Activated CD4-positive, alpha-beta memory T cell treated with anti-CD3 and anti-CD28 coated beads, Interleukin-2, amount 10 ng/mL, durations not matched to agents 7 days and 5 days (primary cell): ENCODE results near the gene MYO7A. TPM values are rescaled to one million over a fixed set of nuclear protein-coding genes. Genes with fewer than 3 reads are reported as not detected.

Experiments used
- CTCF ChIA-PET: fragments of 350-600 bp; sonication (Branson Sonifier 250); formaldehyde crosslinking; loops from one replicate; lab custom pipeline; 2021; ENCODE audit warnings: antibody characterized with exemption, inconsistent platforms; lab: Charles Lee
- POLR2A ChIA-PET: fragments of 350-600 bp; sonication (Branson Sonifier 250); formaldehyde crosslinking; loops from one replicate; lab custom pipeline; 2021; ENCODE audit warnings: antibody characterized with exemption; lab: Charles Lee
- DNase-seq: peaks from one replicate; pipeline ENCODE4 v3.0.0-alpha.2; 2020
- H3K27ac Mint-ChIP-seq: one replicate; pipeline ENCODE4 v1.8.0; 2021; ENCODE audit warnings: mild to moderate bottlenecking, mixed read lengths
- H3K27me3 Mint-ChIP-seq: one replicate; pipeline ENCODE4 v1.8.0; 2021; ENCODE audit warnings: mixed read lengths
- H3K36me3 Mint-ChIP-seq: one replicate; pipeline ENCODE4 v1.8.0; 2021; ENCODE audit warnings: low read depth, mixed read lengths
- H3K4me1 Mint-ChIP-seq: one replicate; pipeline ENCODE4 v1.8.0; 2021; ENCODE audit warnings: mixed read lengths
- H3K4me3 Mint-ChIP-seq: one replicate; pipeline ENCODE4 v1.8.0; 2021; ENCODE audit warnings: mild to moderate bottlenecking, mixed read lengths
- H3K9me3 Mint-ChIP-seq: one replicate; pipeline ENCODE4 v1.8.0; 2021; ENCODE audit warnings: mixed read lengths
- total RNA-seq, 2 experiments: library from RNA; stranded (reverse); gene quantifications; one replicate each; pipeline ENCODE4 v1.2.3, GENCODE V29; 2021

The MYO7A gene
- total RNA-seq, 2 experiments from 2014 or later = 0.35 to 0.50 TPM

DNA sequence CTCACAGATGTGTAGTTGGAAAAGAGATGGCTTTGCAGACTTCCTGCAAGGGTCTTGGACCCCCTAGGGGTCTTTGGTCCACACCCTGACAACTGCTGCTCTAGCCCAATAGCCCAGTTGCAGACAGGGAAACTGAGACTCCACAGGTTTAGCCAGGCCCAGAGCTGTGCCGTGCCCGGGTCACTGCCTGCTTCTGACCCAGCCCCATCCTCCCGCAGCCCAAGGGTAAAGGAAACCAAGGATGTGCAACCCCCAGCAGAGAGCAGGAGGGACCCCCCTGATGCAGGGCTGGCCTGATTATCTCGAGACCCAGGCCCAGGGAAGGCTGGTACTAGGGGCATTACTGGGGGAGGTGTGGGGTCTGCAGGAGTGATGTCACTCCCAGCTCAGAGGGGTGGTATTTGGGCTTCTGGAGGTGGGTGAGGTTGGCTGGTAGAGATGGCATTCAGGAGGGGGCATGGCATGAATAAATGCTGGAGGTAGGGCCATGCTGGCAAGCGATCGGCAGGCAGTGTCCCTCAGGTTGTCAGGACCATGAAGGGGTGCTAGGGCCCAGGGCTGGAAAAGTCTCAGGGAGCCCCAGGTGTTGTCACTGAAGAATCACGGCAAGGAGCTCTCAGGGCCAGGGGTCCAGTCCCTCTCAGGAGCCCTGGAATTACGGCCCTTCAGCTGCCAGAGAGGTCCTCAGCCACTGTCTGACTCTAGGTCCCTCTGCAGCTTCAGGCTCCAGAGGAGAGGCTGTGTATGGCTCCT, 21.1 kb downstream of the MYO7A start:
- H3K4me3 Mint-ChIP-seq = no peak overlapping the region
- CTCF ChIA-PET = interaction anchor here (2.6 to 4.5 kb wide), 2 partner anchors 22 to 39 kb away, joined by 6 to 17 read pairs; no protein-coding TSS in a partner anchor
- no peak for DNase-seq
- POLR2A ChIA-PET = no interaction called here
- no peaks in the 10 kb centered on the region for H3K27me3 Mint-ChIP-seq
- no peak overlapping the region for H3K27ac Mint-ChIP-seq
- H3K9me3 Mint-ChIP-seq = no peaks in the 10 kb centered on the region
- H3K4me1 Mint-ChIP-seq = peaks cover 45% of the 10 kb centered on the region
- no peaks in the 10 kb centered on the region for H3K36me3 Mint-ChIP-seq

DNA sequence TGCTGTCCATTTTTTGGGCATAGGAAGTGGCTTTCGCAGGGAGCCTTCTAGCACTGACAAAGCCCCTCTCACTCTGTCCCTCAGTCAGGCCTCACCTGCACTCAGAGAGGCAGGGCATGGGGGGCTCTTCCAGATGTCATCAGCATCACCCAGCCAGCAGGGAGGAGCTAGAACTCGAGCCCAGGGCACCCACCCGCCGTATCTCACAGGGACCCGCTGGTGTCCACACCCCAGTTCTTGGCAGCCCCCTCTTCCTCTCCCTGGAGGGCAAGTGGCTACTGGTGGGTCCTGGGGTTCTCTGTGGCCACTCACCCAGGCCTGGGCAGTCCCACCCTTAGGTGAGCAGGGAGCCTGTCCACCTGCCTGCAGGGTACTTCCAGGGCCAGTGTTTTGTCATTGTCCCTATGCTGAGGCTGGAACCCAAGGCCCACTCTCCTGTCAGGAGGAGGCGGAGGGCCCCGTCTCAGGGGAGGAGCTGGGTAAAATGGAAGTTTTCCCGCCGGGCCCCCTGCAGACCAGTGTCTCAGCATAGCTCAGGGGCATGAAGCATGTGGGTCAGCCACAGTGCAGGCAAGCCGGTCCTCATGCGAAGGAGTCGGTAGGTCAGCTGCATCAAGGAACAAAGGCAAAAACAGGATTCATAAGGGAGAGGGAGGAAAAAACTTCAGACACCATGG, 21.8 kb downstream of the MYO7A start:
- Mint-ChIP-seq H3K9me3 (no peaks in the 10 kb centered on the region), H3K4me1 (peaks cover 51% of the 10 kb centered on the region), H3K27ac (no peak overlapping the region), H3K27me3 (no peaks in the 10 kb centered on the region), H3K36me3 (no peaks in the 10 kb centered on the region), H3K4me3 (no peak overlapping the region)
- POLR2A ChIA-PET = interaction anchor here (1.0 kb wide), 1 partner anchor 9 kb away, joined by 4 read pairs; no protein-coding TSS in a partner anchor
- CTCF ChIA-PET = interaction anchor here (2.6 to 4.5 kb wide), 2 partner anchors 23 to 38 kb away, joined by 6 to 17 read pairs; no protein-coding TSS in a partner anchor
- DNase-seq = no peak

DNA sequence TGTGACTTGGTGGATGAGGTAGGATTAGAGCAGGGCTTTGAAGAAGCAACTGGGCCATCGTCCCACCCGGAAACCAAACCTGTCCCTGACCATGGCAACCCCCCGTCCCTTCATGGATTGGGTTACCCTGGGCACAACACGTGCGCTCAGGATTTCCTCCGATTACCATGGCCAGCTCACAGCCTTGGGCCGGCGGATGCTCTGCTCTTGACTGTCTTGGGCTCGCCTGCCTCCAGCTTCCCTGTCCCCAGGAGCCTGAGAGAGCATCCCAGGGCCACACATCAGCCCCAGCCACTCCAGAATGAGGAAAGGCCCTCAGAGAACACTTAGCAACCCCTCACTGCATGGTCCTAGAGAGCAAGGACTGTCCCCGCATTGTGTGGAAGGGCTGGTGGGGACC, 22.8 kb downstream of the MYO7A start:
- CTCF ChIA-PET = interaction anchor here (1.0 to 2.6 kb wide), 2 partner anchors 23 to 37 kb away, joined by 6 read pairs; partner anchors contain the start of gene MYO7A
- Mint-ChIP-seq H3K36me3 (no peaks in the 10 kb centered on the region), H3K27ac (no peak overlapping the region), H3K9me3 (no peaks in the 10 kb centered on the region), H3K4me1 (peaks cover 57% of the 10 kb centered on the region), H3K27me3 (no peaks in the 10 kb centered on the region), H3K4me3 (no peak overlapping the region)
- POLR2A ChIA-PET = no interaction called here
- no peak for DNase-seq

DNA sequence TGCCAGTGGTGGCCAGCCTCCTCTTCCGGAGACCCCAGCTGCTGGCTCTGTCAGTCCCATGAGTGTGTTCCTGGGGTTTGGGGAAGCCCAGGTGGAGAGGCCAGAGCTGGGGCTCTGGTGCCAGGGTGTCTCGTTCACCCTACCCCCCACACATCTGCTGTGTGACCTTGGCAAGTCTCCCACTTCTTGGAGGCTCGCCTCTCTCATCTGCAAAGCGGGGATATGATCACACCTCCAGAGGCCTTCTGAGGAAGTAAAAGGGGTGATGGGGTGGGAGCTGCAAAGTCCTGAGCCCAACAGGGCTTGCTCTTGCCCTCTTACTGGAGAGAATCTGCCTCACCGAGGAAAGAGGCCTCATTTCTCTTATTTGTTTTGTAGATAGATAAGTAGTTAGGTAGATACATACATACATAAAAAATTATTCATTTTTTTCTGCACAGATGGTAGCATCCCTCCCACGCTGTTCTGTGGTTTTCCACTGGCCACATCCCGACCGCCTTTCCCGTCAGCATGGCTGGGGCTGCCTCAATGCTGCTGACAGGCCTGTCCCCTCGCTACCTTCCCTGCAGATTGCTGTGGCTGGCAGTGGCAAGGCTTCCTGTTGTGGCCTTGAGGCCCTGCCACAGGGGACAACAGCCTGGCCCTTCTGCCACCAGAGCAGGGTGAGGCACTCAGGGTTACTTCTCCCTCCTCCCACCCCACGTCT, 23.9 kb downstream of the MYO7A start:
- H3K27ac Mint-ChIP-seq = peak overlapping the region; percentile 54
- no peaks in the 10 kb centered on the region for H3K27me3 Mint-ChIP-seq
- H3K4me3 Mint-ChIP-seq = peak overlapping the region; percentile 14
- peak; percentile 82 for DNase-seq
- H3K4me1 Mint-ChIP-seq = peaks cover 57% of the 10 kb centered on the region
- CTCF ChIA-PET = interaction anchor here (1.0 kb wide), 1 partner anchor 25 kb away, joined by 6 read pairs; the partner anchor contains the start of gene MYO7A
- no peaks in the 10 kb centered on the region for H3K36me3 Mint-ChIP-seq
- POLR2A ChIA-PET = no interaction called here
- H3K9me3 Mint-ChIP-seq = no peaks in the 10 kb centered on the region

DNA sequence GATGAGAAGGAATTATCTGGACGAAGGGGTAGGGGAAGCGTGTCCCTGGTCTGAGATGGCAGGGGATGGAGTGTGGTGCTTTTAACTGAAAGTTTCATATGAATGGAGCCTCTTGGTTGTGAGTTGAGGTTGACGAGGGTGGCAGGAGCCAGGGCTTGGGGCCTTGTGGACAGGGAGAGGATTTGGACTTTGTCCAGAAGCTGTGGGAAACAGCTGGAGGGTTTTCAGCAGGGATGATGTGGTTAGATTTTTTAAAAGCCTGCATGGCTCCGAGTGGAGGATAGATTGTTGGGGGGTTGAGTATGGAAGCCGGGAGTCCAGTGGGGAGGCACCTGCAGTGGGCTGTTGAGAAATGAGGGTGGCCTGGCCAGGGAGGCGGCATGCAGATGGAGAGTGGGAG, 24.8 kb downstream of the MYO7A start:
- Mint-ChIP-seq H3K36me3 (no peaks in the 10 kb centered on the region), H3K9me3 (no peaks in the 10 kb centered on the region), H3K27me3 (no peaks in the 10 kb centered on the region), H3K4me1 (peaks cover 51% of the 10 kb centered on the region), H3K4me3 (no peak overlapping the region), H3K27ac (peak overlapping the region; percentile 54)
- ChIA-PET CTCF (interaction anchor here (2.0 kb wide), 1 partner anchor 12 kb away, joined by 6 read pairs; no protein-coding TSS in a partner anchor), POLR2A (interaction anchor here (1.4 kb wide), 1 partner anchor 11 kb away, joined by 6 read pairs; no protein-coding TSS in a partner anchor)
- no peak for DNase-seq

DNA sequence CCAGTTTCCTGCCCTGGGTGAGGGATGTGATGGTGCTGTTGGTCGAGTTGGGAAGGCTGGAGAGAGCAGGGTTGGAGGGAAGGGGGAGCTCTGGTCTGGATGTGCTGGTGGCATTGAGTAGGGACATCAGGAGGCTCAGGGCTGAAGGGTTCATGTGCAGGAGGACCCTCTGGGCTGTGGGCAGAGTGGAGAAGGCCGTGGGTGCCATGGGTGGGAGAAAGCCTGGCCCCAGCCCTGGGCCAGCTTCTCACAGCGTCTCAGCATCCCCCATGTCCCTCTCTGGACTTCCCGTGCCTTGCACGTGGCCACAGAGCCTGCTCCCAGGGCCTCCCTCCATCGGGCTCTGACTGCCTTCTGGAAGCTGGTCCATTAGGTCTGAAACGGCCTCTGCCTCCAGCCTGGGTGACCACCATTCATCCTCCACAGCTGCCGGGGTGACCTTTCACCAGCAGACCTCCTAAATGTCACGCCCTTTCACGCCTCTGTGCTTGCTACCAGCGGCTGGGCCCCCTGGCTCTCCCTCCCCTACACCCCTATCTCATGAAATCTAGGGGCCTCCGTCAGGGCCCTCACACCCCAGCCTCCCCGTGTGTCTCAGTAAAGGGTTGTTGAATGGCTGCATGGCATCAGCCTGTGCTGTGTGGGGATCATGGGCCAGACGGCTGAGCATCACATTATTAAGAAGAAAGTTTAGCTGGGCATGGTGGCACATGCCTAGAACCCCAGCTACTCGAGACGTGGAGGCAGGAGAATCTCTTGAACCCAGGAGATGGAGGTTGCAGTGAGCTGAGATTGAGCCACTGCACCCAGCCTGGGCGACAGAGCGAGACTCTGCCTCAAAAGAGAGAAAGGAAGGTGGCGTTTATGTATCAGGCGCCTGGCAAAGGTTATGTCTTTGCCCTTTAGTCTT, 25.5 kb downstream of the MYO7A start:
- Mint-ChIP-seq H3K36me3 (no peaks in the 10 kb centered on the region), H3K4me1 (peaks cover 45% of the 10 kb centered on the region), H3K27me3 (no peaks in the 10 kb centered on the region), H3K27ac (no peak overlapping the region), H3K4me3 (no peak overlapping the region), H3K9me3 (no peaks in the 10 kb centered on the region)
- ChIA-PET CTCF (interaction anchor here (0.6 to 2.0 kb wide), 2 partner anchors 12 to 26 kb away, joined by 4 to 6 read pairs; no protein-coding TSS in a partner anchor), POLR2A (interaction anchor here (1.4 kb wide), 1 partner anchor 11 kb away, joined by 6 read pairs; no protein-coding TSS in a partner anchor)
- DNase-seq = no peak

DNA sequence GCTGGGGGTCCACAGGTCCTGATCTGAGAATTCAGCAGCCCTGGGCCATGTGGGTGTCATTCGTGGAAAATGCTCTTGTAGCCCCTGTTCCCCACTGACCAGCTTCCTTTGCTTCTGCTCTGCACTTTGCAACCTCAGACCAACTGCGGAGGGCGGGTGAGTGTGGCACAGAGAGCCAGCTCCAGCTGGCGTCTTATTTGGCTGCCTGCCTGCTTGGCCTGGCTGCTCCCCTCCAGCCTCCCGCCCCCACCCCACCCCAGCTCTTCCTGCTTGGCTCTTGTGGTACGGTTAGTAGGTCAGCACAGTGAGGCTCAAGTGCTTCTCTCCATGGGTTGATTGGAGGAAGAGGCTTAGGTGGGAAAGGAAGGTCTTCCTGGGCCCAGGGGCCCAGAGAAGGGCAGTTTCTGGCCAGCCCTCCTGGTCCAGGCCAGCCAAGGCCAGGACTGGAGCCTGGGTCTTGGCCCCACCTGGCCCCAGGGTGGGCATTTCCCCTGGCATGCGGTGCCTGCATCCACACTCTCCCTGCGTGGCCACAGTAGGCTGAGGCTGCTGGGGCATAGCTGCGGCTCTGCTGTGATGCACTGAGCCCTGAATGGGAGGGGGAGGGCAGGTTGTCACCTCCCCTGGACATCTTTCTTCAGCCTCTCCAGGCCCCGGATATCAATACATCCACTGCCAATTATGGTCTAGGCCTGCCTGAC, 26.5 kb downstream of the MYO7A start:
- no peaks in the 10 kb centered on the region for H3K27me3 Mint-ChIP-seq
- ChIA-PET CTCF (interaction anchor here (0.6 to 2.0 kb wide), 2 partner anchors 13 to 27 kb away, joined by 4 to 6 read pairs; no protein-coding TSS in a partner anchor), POLR2A (no interaction called here)
- no peak overlapping the region for H3K4me3 Mint-ChIP-seq
- peaks cover 39% of the 10 kb centered on the region for H3K4me1 Mint-ChIP-seq
- no peak overlapping the region for H3K27ac Mint-ChIP-seq
- no peak for DNase-seq
- no peaks in the 10 kb centered on the region for H3K36me3 Mint-ChIP-seq
- no peaks in the 10 kb centered on the region for H3K9me3 Mint-ChIP-seq

DNA sequence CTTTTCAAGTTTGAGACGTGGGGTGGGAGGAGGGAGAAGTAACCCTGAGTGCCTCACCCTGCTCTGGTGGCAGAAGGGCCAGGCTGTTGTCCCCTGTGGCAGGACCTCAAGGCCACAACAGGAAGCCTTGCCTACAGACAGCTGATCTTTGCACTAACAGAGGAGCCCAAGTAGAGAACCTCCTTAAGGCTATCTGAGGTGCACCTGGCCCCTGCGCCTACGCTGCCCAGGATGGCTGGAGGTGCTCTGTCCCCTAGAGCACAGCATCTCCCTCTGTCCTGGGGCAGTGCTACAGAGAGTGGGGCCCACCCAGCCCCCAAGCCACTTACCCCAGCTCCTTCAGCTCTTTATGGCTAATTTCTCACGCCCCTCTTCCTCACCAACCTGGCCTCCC, 27.0 kb downstream of the MYO7A start:
- H3K9me3 Mint-ChIP-seq = no peaks in the 10 kb centered on the region
- no peaks in the 10 kb centered on the region for H3K36me3 Mint-ChIP-seq
- peaks cover 39% of the 10 kb centered on the region for H3K4me1 Mint-ChIP-seq

DNA sequence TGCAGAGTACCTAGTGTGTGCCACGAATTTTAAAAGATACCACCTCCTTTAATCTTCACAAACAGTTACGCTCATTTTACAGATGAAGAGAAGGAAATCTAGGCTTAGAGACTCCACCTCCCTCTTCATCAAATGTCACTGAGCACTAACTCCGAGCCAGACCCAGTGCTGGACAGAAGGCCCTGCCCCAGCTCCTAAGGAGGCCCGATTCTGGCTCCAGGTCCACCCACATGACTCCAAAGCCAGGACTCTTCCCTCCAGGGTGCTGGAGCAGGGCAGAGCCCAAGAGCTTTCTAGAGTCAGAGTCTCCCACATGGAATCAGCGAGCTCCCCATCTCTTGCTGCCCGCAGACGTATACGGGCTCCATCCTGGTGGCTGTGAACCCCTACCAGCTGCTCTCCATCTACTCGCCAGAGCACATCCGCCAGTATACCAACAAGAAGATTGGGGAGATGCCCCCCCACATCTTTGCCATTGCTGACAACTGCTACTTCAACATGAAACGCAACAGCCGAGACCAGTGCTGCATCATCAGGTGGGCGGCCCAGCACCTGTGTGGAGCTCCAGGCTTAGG, 27.6 kb downstream of the MYO7A start:
- no peaks in the 10 kb centered on the region for H3K36me3 Mint-ChIP-seq
- peaks cover 39% of the 10 kb centered on the region for H3K4me1 Mint-ChIP-seq
- no peak overlapping the region for H3K27ac Mint-ChIP-seq
- DNase-seq = no peak
- CTCF ChIA-PET = interaction anchor here (1.3 kb wide), 1 partner anchor 32 kb away, joined by 3 read pairs; no protein-coding TSS in a partner anchor
- no peak overlapping the region for H3K4me3 Mint-ChIP-seq
- POLR2A ChIA-PET = no interaction called here
- no peaks in the 10 kb centered on the region for H3K9me3 Mint-ChIP-seq
- H3K27me3 Mint-ChIP-seq = no peaks in the 10 kb centered on the region

More for the DNA sequence above, 27.0 kb downstream of the MYO7A start:
- POLR2A ChIA-PET = no interaction called here
- no peak overlapping the region for H3K4me3 Mint-ChIP-seq
- no peak overlapping the region for H3K27ac Mint-ChIP-seq
- CTCF ChIA-PET = interaction anchor here (1.3 kb wide), 1 partner anchor 33 kb away, joined by 3 read pairs; no protein-coding TSS in a partner anchor
- no peaks in the 10 kb centered on the region for H3K27me3 Mint-ChIP-seq
- DNase-seq = no peak

DNA sequence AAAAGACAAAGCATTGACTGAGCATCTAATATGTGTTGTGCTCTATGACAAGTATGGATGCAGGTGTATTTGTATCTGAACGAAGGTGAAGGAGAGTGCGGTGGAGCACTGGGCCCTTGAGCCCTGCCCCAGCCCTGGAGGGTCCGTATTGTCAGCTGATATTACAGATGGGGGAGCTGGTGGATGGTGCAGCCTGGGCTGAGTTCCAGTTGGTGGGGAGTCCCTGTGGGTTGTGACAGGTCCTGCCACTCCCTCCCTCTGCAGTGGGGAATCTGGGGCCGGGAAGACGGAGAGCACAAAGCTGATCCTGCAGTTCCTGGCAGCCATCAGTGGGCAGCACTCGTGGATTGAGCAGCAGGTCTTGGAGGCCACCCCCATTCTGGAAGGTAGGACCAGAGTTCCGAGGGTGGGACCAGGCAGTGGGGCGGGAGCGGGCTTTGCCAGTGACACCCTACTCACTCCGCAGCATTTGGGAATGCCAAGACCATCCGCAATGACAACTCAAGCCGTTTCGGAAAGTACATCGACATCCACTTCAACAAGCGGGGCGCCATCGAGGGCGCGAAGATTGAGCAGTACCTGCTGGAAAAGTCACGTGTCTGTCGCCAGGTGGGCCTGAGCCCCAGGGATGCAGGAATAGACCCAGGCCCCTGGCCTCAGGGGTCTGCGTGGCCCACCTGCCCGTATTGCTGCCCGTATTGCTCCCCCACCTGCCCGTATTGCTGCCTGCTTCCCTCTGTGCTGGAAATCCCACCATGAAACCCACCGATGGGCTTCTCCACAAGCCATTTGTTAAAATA, 28.6 kb downstream of the MYO7A start:
- ChIA-PET POLR2A (no interaction called here), CTCF (interaction anchor here (1.3 kb wide), 1 partner anchor 31 kb away, joined by 3 read pairs; no protein-coding TSS in a partner anchor)
- Mint-ChIP-seq H3K27me3 (no peaks in the 10 kb centered on the region), H3K9me3 (no peaks in the 10 kb centered on the region), H3K4me3 (no peak overlapping the region), H3K36me3 (no peaks in the 10 kb centered on the region), H3K4me1 (peaks cover 35% of the 10 kb centered on the region), H3K27ac (no peak overlapping the region)
- DNase-seq = no peak
